HL-60 (cell line): ENCODE data around the gene PIP5K1B.

Experiments
- DNase-seq, 2 experiments: peaks; one replicate each; pipeline ENCODE4 v3.0.0-alpha.2; 2010 to 2020; ENCODE audit warnings: low read depth in 1 of 2, low spot score in 1 of 2
- H3K27ac ChIP-seq: fragments of 250-450 bp; sonication (Bioruptor Pico); replicated peaks from 2 replicates; pipeline ENCODE4 v1.5.1; 2020; ENCODE audit warnings: mild to moderate bottlenecking, moderate library complexity
- H3K27me3 ChIP-seq: fragments of 250-450 bp; sonication (Bioruptor Pico); 2 replicates; pipeline ENCODE4 v1.5.1; 2021; ENCODE audit warnings: mild to moderate bottlenecking, moderate library complexity; ENCODE audit not compliant: insufficient read depth, poor library complexity, severe bottlenecking
- H3K4me3 ChIP-seq: replicated peaks from 2 replicates; pipeline ENCODE4 v1.5.1; 2011; ENCODE audit warnings: mild to moderate bottlenecking, control low read depth, low read length; ENCODE audit not compliant: insufficient read depth
- CTCF ChIP-seq: IDR thresholded peaks from one replicate; pipeline ENCODE4 v1.5.1; 2011; ENCODE audit warnings: low read length, control low read depth, inconsistent platforms; ENCODE audit not compliant: insufficient read depth
- GABPA ChIP-seq: IDR thresholded peaks from 2 replicates; pipeline ENCODE4 v1.6.1; 2012; ENCODE audit warnings: low read depth
- POLR2AphosphoS5 ChIP-seq: IDR thresholded peaks from 2 replicates; pipeline ENCODE4 v1.6.1; 2012; ENCODE audit warnings: low read depth
- REST ChIP-seq: IDR thresholded peaks from 2 replicates; pipeline ENCODE4 v1.6.1; 2012; ENCODE audit warnings: low read depth; ENCODE audit not compliant: insufficient replicate concordance
- SPI1 ChIP-seq: IDR thresholded peaks from 2 replicates; pipeline ENCODE4 v1.6.1; 2012; ENCODE audit warnings: low read depth, mild to moderate bottlenecking, borderline replicate concordance

The PIP5K1B gene

GRCh38 chr9:68873179-68873578 is 168.1 kb downstream of the PIP5K1B start:
- no peaks in the 10 kb centered on the region for H3K27me3 ChIP-seq
- no peak overlapping the region for H3K4me3 ChIP-seq
- no peak for TF ChIP-seq POLR2AphosphoS5
- no peak for TF ChIP-seq REST
- TF ChIP-seq GABPA, result no peak
- TF ChIP-seq SPI1, result no peak
- no peak for TF ChIP-seq CTCF

GRCh38 chr9:68876273-68876672 is 171.2 kb downstream of the PIP5K1B start:
- no peak overlapping the region for H3K27ac ChIP-seq
- no peaks in the 10 kb centered on the region for H3K27me3 ChIP-seq
- no peak overlapping the region for H3K4me3 ChIP-seq
- no peak for DNase-seq
- TF ChIP-seq GABPA (no peak), SPI1 (no peak), POLR2AphosphoS5 (no peak), CTCF (no peak), REST (no peak)

More at GRCh38 chr9:68873179-68873578, 168.1 kb downstream of the PIP5K1B start:
- DNase-seq, result no peak
- no peak overlapping the region for H3K27ac ChIP-seq

- Histone ChIP-seq H3K27ac (no peak overlapping the region), H3K27me3 (no peaks in the 10 kb centered on the region), H3K4me3 (no peak overlapping the region)
- no peak for TF ChIP-seq POLR2AphosphoS5
- TF ChIP-seq CTCF, result no peak
- no peak for TF ChIP-seq REST
- TF ChIP-seq GABPA, result no peak
- TF ChIP-seq SPI1, result no peak
- DNase-seq, result no peak
These were observed 171.6 kb downstream of the PIP5K1B start for GRCh38 chr9:68876681-68877080.
